ENCODE results near the gene ITGB6.

DNA sequence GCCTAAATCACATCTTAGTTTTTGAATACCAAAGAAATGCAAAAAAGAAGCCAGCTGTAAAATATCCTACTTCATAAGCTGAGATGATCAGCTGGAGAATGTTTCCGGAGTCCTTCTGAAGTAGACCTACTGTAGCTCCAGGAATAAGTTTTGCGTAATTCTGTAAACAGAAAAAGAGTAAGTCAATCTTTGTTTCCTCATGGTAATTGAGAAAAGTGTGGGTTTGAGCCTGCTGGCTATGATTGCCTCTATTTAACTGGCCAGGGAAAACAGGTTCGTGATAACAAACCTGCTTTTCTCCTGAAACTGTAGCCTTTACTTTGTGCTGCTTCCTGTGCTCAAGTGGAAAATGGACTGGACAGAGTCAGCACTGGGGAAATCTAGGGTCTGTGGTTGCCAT is 58.2 kb downstream of the ITGB6 start:
- no peak for TF ChIP-seq CTCF (IDR thresholded peaks at IDR 0.05 in 4 of 5, conservative IDR thresholded peaks at IDR 0.05 in 1 of 5)
- no peak for TF ChIP-seq POLR2A (IDR thresholded peaks at IDR 0.05)
